Measurements from ENCODE around the gene TOR1AIP2. TPM values are rescaled to one million over a fixed set of nuclear protein-coding genes. Genes with fewer than 3 reads are reported as not detected.
A peak's percentile ranks its signal among the peaks of the same experiment; 100 is the strongest.

Gene TOR1AIP2
- total RNA-seq, 2 experiments from 2014 or later = 49.2 to 49.3 TPM

DNA sequence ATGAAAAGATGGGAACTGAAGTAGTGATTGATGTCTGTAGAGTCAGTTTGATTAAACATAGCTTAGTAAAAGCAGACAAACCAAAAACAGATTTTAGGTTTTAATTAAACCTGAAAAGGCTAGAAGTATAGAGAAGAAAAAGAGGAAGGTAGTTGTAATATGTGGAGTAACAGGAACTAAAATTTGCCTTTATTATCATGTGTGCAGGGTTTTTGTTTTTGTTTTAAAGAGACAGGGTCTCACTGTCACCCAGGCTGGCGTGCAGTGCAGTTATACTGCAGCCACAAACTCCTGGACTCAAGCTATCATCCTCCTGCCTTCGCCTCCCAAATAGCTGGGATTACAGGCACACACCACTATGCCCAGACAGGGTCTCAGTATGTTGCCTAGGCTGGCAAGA is 10.5 kb upstream of the TOR1AIP2 start:
- no peaks in the 10 kb centered on the region for H3K9me3 Mint-ChIP-seq
- DNase-seq = no peak
- no peak overlapping the region for H3K27ac Mint-ChIP-seq
- ChIA-PET CTCF (interaction anchor here (1.0 kb wide), 1 partner anchor 16 kb away, joined by 3 read pairs; no protein-coding TSS in a partner anchor), POLR2A (no interaction called here)
- peaks cover 40% of the 10 kb centered on the region for H3K36me3 Mint-ChIP-seq (ENCODE audit: low read depth)
- no peak overlapping the region for H3K4me3 Mint-ChIP-seq
- no peaks in the 10 kb centered on the region for H3K27me3 Mint-ChIP-seq
- H3K4me1 Mint-ChIP-seq = peaks cover 37% of the 10 kb centered on the region

DNA sequence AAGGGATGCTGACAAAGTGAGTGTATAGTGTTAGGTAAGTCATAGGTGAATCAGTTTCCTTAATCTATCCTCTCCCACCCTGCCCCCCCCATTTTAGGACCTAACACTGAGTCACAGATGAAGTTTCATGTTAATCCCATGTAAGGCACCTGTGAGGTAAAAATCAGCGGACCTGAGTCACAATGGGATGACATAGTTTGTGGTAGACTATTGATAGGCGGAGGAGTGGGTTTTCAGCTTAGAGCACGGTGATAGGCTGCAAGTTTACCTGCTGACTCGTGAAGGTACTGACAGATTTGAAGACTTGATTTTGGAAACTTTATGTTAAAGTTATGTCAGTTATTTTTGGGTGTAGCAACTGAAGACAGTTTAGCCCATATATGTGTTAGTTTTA is 6.1 kb upstream of the TOR1AIP2 start:
- ChIA-PET CTCF (interaction anchor here (1.2 to 2.3 kb wide), 3 partner anchors 8 to 24 kb away, joined by 3 to 6 read pairs (median 4); no protein-coding TSS in a partner anchor), POLR2A (no interaction called here)
- Mint-ChIP-seq H3K4me1 (peaks cover 56% of the 10 kb centered on the region), H3K36me3 (ENCODE audit: low read depth) (peaks cover 23% of the 10 kb centered on the region), H3K27ac (peak overlapping the region; percentile 99), H3K27me3 (no peaks in the 10 kb centered on the region), H3K4me3 (peak overlapping the region; percentile 87), H3K9me3 (no peaks in the 10 kb centered on the region)
- DNase-seq = peak; percentile 73

DNA sequence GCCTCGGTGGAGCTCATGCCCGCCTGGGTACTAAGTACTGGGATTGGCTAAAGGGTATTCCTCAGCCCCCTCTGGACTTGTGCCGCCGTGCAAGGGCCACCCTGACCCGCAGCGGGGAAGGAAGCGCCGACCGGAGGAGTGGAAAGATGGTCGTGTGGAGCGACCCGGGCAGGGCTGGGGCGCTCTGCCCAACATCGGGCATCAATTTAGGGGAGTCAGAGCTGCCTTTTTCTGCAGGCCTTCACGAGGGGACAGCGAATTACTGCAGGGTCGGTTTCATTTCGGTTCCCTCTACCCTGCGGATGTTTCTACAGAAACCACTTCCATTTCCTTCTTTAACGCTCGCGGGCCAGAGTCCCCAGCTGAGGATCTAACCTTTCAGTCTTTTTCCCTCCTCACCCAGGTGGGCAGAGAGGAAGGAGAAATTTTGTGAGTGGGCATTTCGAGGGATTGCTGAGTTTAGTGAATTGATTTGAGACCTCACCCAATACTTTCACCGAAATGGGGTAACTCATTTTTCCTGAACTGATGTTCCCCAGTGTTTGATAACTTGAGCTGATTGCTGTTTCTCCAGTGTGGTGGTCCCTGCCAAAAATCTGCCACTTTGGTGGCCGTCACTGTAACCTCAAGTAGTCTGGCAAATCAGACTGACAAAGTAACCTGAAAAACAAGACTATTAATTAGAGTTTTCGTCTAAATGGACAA is 5.6 kb upstream of the TOR1AIP2 start:
- peaks cover 23% of the 10 kb centered on the region for H3K36me3 Mint-ChIP-seq (ENCODE audit: low read depth)
- no peaks in the 10 kb centered on the region for H3K27me3 Mint-ChIP-seq
- peak overlapping the region; percentile 87 for H3K4me3 Mint-ChIP-seq
- peak; percentile 60 for DNase-seq
- H3K4me1 Mint-ChIP-seq = peaks cover 58% of the 10 kb centered on the region
- CTCF ChIA-PET = interaction anchor here (1.2 to 2.3 kb wide), 7 partner anchors 8 to 24 kb away, joined by 3 to 6 read pairs (median 3); no protein-coding TSS in a partner anchor
- H3K27ac Mint-ChIP-seq = peak overlapping the region; percentile 99
- H3K9me3 Mint-ChIP-seq = no peaks in the 10 kb centered on the region
- POLR2A ChIA-PET = no interaction called here

GRCh38 chr1:179882253-179883039 is 4.8 kb upstream of the TOR1AIP2 start, which contains the start of gene TOR1AIP1:
TOR1AIP1 (plus strand) TSS chr1:179882285; CDS start chr1:179882503, 218 bp downstream.
- no peaks in the 10 kb centered on the region for H3K9me3 Mint-ChIP-seq
- H3K27ac Mint-ChIP-seq = peak within 1 kb of the TSS; percentile 99
- peak within 1 kb of the TSS; percentile 87 for H3K4me3 Mint-ChIP-seq
- H3K4me1 Mint-ChIP-seq = peaks cover 59% of the 10 kb centered on the region
- peak; percentile 97 for DNase-seq
- ChIA-PET POLR2A (interaction anchor here (0.7 kb wide), 1 partner anchor 72 kb away, joined by 3 read pairs; the partner anchor contains the start of gene CEP350), CTCF (interaction anchor here (0.7 to 2.3 kb wide), 9 partner anchors 9 to 429 kb away, joined by 3 to 6 read pairs (median 3); no protein-coding TSS in a partner anchor)
- H3K36me3 Mint-ChIP-seq (ENCODE audit: low read depth) = peaks cover 23% of the 10 kb centered on the region
- H3K27me3 Mint-ChIP-seq = no peaks in the 10 kb centered on the region

DNA sequence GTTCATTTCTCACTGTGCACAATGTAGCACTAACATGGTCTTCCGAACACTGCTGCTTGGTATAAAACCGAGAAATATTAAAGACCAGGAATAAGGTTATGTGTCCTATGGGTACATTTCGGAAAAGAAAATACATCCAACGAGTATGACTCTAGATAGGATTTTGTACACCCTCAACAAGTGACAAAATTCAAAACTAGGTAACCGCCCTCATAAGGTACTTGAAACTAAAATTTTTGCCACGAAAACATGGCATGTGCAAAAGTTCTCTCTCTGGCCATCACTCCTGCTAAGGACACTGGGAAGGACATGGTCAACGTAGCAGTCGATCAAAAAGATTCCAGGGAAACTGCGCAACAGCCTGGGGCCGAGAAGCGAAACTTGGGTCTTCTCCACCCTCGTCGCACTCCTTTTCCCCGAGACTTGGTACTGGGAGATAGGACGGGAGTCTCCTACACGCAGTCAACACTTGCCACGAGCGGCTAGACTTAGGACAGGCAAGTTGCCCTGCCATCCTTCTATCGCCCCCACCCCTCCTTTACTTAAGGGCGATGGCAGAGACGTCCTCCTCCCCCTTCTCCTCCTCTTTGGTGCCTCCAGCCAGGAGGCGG is 4.1 kb upstream of the TOR1AIP2 start:
- Mint-ChIP-seq H3K4me3 (peak overlapping the region; percentile 87), H3K9me3 (no peaks in the 10 kb centered on the region), H3K4me1 (peaks cover 53% of the 10 kb centered on the region), H3K27ac (peak overlapping the region; percentile 99), H3K27me3 (no peaks in the 10 kb centered on the region), H3K36me3 (ENCODE audit: low read depth) (peaks cover 19% of the 10 kb centered on the region)
- POLR2A ChIA-PET = no interaction called here
- CTCF ChIA-PET = interaction anchor here (0.7 to 2.3 kb wide), 7 partner anchors 10 to 428 kb away, joined by 3 to 6 read pairs (median 3); no protein-coding TSS in a partner anchor
- no peak for DNase-seq

GRCh38 chr1:179879797-179880196 is 2.2 kb upstream of the TOR1AIP2 start:
- Mint-ChIP-seq H3K4me3 (no peak overlapping the region), H3K27me3 (no peaks in the 10 kb centered on the region), H3K36me3 (ENCODE audit: low read depth) (peaks cover 17% of the 10 kb centered on the region), H3K27ac (peak overlapping the region; percentile 42), H3K9me3 (no peaks in the 10 kb centered on the region), H3K4me1 (peaks cover 58% of the 10 kb centered on the region)
- DNase-seq = no peak
- POLR2A ChIA-PET = interaction anchor here (0.8 kb wide), 1 partner anchor 170 kb away, joined by 5 read pairs; no protein-coding TSS in a partner anchor
- CTCF ChIA-PET = no interaction called here

GRCh38 chr1:179876300-179876715 is 1.3 kb downstream of the TOR1AIP2 start:
- Mint-ChIP-seq H3K36me3 (ENCODE audit: low read depth) (peaks cover 23% of the 10 kb centered on the region), H3K27me3 (no peaks in the 10 kb centered on the region), H3K4me1 (peaks cover 62% of the 10 kb centered on the region), H3K27ac (peak overlapping the region; percentile 93), H3K4me3 (peak overlapping the region; percentile 85), H3K9me3 (no peaks in the 10 kb centered on the region)
- ChIA-PET CTCF (interaction anchor here (1.2 to 1.4 kb wide), 2 partner anchors 12 to 62 kb away, joined by 3 read pairs; no protein-coding TSS in a partner anchor), POLR2A (no interaction called here)
- DNase-seq = no peak

- POLR2A ChIA-PET = no interaction called here
- peaks cover 23% of the 10 kb centered on the region for H3K36me3 Mint-ChIP-seq (ENCODE audit: low read depth)
- CTCF ChIA-PET = interaction anchor here (1.2 to 1.4 kb wide), 2 partner anchors 11 to 61 kb away, joined by 3 read pairs; no protein-coding TSS in a partner anchor
- H3K27ac Mint-ChIP-seq = no peak overlapping the region
- H3K27me3 Mint-ChIP-seq = no peaks in the 10 kb centered on the region
- no peak overlapping the region for H3K4me3 Mint-ChIP-seq
- DNase-seq = no peak
- peaks cover 59% of the 10 kb centered on the region for H3K4me1 Mint-ChIP-seq
- H3K9me3 Mint-ChIP-seq = no peaks in the 10 kb centered on the region
Observed at GRCh38 chr1:179875596-179876299, 1.9 kb downstream of the TOR1AIP2 start.

DNA sequence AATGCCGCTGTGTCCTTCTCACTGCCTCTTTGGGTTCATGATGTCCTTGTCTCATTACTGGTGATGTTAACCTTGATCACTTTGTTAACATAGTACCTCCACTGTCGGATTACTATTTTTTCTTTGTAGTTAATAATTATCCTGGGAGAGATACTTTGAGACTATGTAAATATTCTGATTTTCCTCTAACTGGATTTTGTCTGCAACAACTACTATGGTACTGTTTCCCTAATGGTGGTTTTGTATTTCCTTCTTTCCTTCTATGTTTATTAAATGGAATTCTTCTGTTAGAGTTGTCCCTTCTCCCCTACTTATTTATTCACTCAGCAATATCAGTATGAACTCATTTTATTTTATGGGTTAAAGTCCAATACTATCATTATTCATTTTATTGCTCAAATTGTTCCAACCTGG is 4.2 kb downstream of the TOR1AIP2 start:
- Mint-ChIP-seq H3K4me1 (peaks cover 47% of the 10 kb centered on the region), H3K36me3 (ENCODE audit: low read depth) (peaks cover 25% of the 10 kb centered on the region), H3K27ac (no peak overlapping the region), H3K9me3 (no peaks in the 10 kb centered on the region), H3K27me3 (no peaks in the 10 kb centered on the region), H3K4me3 (no peak overlapping the region)
- DNase-seq = no peak
- ChIA-PET POLR2A (no interaction called here), CTCF (no interaction called here)

DNA sequence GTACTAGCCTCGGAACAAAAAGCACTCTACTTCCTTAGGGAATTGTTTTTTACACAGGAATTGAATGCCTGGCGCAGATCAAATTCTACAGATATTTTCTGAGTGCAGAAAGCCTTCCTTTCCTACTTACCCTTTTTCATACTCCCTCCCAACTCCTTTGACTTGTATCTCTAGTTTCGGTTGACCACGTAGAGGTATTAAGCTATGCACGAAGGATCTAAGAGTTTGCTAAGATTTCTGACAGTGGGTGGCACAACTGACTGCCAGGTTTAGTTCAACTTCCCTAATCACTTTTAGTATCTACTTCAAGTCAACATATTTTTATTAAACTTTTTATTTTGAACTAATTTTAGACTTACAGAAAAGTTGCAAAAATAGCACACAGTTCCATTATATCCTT is 5.0 kb downstream of the TOR1AIP2 start:
- Mint-ChIP-seq H3K27me3 (no peaks in the 10 kb centered on the region), H3K4me3 (no peak overlapping the region), H3K36me3 (ENCODE audit: low read depth) (peaks cover 27% of the 10 kb centered on the region), H3K9me3 (no peaks in the 10 kb centered on the region), H3K27ac (no peak overlapping the region), H3K4me1 (peaks cover 42% of the 10 kb centered on the region)
- CTCF ChIA-PET = interaction anchor here (0.7 kb wide), 1 partner anchor 11 kb away, joined by 3 read pairs; no protein-coding TSS in a partner anchor
- DNase-seq = no peak
- POLR2A ChIA-PET = no interaction called here

DNA sequence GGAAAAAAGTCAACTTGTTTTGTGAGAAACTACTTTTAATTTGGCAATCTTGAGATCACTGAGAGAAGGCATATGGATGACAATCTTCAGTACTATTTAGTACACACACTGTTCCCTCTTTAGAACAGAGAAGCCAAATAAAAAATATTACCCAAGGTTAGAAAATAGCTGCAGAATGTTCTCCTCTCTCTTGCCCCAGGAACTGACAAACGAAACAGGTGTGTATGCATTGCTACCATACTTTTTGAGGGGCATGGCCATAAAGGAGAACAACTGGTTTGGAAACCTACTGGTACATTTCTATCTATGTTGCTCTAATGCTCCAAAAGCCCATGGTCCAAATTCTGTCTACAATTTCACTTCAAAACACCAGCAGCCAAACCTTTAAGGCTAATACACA is 5.7 kb downstream of the TOR1AIP2 start:
- Mint-ChIP-seq H3K27ac (no peak overlapping the region), H3K36me3 (ENCODE audit: low read depth) (peaks cover 27% of the 10 kb centered on the region), H3K4me1 (peaks cover 40% of the 10 kb centered on the region), H3K4me3 (no peak overlapping the region), H3K27me3 (no peaks in the 10 kb centered on the region), H3K9me3 (no peaks in the 10 kb centered on the region)
- ChIA-PET CTCF (interaction anchor here (0.7 kb wide), 1 partner anchor 11 kb away, joined by 3 read pairs; no protein-coding TSS in a partner anchor), POLR2A (no interaction called here)
- DNase-seq = no peak

GRCh38 chr1:179870870-179871269 is 6.7 kb downstream of the TOR1AIP2 start:
- Mint-ChIP-seq H3K27ac (no peak overlapping the region), H3K9me3 (no peaks in the 10 kb centered on the region), H3K27me3 (no peaks in the 10 kb centered on the region), H3K4me3 (no peak overlapping the region), H3K4me1 (peaks cover 33% of the 10 kb centered on the region), H3K36me3 (ENCODE audit: low read depth) (peaks cover 25% of the 10 kb centered on the region)
- POLR2A ChIA-PET = no interaction called here
- no peak for DNase-seq
- CTCF ChIA-PET = no interaction called here

Data from activated CD4-positive, alpha-beta T cell treated with anti-CD3 and anti-CD28 coated beads, Interleukin-2, amount 10 ng/mL, durations not matched to agents 7 days and 5 days (primary cell).